HPDE6-E6E7 (cell line): ENCODE data around the gene NBPF3.
"Not testable (repeated sequence)": the region's sequence is repeated elsewhere in the genome, so short reads cannot be mapped to it uniquely, and the experiment has no call there.

ENCODE experiments used
- DNase-seq: peaks from one replicate; pipeline ENCODE4 v3.0.0; 2011; ENCODE audit warnings: missing footprints; ENCODE audit errors: extremely low spot score

NBPF3 gene

GRCh38 chr1:21518774-21519455 lies 79.0 kb downstream of the NBPF3 start:
- no peak for DNase-seq

DNA sequence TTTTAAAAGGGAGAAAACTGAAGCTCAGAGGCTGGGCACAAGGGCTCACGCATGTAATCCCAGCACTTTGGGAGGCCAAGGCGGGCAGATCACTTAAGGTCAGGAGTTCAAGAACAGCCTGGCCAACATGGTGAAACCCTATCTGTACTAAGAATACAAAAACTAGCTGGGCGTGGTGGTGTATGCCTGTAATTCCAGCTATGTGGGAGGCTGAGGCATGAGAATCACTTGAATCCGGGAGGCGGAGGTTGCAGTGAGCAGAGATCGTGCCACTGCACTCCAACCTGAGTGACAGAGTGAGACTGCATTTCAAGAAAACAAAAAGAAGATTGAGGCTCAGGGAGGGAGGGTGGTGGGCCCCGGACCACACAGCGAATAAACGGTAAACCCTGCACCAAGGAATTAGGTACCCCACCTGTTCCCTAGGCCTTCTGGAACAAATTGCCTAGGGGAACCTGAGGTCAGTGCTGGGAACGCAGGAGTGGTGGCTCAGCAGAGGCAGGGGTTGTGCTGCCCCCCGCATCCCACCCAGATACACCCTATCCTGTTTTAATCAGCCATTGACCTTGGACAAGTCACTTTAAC lies 79.6 kb downstream of the NBPF3 start:
- not testable (repeated sequence) for DNase-seq

DNA sequence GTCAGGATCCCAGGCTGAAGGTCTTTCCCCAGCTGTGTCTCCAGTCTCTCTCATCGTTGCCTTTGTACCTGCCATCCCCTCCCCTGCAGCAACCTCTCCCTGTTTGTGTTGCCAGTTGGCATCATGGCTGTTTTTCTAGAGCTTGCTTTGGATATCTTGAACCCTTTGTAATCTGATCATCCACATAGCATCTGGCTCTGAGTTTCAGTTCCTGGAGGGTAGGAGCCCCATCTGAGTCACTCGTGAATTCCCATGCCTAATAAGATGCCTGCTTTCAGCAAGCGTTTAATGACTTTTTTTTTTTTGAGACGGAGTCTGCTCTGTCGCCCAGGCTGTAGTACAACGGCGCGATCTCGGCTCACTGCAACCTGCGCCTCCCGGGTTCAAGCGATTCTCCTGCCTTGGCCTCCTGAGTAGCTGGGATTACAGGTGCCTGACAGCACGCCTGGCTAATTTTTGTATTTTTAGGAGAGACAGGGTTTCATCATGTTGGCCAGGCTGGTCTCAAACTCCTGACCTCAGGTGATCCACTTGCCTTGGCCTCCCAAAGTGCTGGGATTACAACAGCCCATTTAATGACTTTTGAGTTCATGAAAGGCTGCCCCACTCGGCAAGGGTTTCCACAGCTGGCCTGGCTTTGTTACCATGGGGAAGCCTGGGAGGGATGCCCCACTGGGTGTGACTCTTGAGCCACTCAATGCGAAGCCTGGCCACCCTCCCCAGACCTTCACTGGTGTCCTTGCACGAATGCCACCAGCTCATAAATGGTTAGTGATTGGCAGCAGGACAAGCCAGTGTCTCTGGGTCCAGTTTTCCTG lies 81.2 kb downstream of the NBPF3 start:
- DNase-seq = no peak

DNA sequence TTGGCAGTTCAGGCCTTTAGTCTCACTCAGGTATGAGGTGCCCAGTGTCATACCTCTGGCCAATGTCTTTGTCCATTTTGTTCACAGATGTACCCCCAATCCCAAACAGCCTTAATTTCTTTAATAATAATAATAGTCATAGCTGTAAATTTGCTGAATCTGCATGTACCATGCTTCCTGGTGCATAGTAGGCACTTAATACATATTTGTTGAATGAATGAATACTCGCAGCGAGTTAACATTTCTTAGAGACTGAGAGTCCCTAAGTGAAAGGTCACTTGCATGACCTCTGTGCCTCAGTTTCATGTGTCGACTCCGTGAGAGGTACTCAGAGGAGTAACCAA lies 81.8 kb downstream of the NBPF3 start:
- no peak for DNase-seq

DNA sequence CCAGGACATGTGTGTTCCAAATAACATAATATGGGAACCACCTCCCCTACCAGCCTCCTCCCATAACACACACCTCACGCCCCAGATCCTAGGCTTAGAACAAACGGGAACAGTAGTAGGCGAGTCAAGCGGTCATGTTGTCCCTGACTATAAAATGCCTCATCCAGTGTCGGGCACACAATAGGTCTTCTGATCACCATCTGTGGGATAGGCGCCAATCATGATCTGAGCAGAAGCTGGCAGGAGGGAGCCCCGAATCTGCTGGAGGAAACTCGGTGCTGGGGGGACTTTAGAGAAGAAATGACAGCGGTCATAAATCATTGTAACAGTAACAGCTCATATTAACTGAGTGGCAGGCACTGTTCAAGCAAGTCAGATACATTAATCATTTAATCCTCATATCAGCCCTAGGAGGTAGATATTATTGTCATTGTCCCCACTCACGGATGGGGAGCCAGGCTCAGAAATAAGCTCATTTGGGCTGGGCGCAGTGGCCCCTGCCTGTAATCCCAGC lies 82.6 kb downstream of the NBPF3 start:
- no peak for DNase-seq

- DNase-seq = no peak
Observed at GRCh38 chr1:21523297-21523813, 83.4 kb downstream of the NBPF3 start.

DNA sequence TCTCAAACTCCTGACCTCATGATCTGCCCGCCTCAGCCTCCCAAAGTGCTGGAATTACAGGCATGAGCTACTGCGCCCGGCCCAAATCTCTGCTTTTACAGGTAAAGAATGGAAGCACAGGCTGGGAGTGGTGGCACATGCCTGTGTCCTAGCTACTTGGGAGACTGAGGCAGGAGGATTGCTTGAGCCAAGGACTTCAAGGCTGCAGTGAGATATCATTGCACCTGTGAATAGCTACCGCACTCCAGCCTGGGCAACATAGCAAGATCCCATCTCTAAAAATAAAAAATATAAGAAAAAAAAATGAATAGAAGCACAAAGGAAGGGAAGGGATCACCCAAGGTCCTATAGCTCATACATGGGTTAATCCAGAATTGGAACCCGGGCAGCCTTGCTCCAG lies 84.3 kb downstream of the NBPF3 start:
- no peak for DNase-seq

GRCh38 chr1:21524686-21525339 lies 84.9 kb downstream of the NBPF3 start:
- DNase-seq = no peak

- DNase-seq = no peak
Observed at GRCh38 chr1:21525340-21525717, 85.4 kb downstream of the NBPF3 start.

DNA sequence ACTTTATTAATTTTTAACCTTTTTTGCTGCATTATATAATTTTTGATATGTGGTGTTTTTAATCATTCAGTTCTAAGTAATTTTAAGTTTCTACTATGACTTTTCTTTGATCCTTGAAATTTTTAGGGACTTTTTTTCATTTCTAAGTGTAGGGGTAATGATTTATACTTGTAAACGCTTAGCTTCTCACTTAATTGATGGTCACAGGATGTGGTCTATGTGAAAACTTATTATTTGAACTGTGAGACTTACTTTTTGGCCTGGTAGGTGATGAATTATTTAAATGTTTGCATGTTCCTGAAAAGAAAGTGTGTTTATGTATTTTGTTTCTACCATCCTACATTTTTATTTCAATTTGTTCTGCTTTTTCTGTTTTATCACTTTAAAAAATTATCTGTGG lies 86.5 kb downstream of the NBPF3 start:
- DNase-seq = no peak

DNA sequence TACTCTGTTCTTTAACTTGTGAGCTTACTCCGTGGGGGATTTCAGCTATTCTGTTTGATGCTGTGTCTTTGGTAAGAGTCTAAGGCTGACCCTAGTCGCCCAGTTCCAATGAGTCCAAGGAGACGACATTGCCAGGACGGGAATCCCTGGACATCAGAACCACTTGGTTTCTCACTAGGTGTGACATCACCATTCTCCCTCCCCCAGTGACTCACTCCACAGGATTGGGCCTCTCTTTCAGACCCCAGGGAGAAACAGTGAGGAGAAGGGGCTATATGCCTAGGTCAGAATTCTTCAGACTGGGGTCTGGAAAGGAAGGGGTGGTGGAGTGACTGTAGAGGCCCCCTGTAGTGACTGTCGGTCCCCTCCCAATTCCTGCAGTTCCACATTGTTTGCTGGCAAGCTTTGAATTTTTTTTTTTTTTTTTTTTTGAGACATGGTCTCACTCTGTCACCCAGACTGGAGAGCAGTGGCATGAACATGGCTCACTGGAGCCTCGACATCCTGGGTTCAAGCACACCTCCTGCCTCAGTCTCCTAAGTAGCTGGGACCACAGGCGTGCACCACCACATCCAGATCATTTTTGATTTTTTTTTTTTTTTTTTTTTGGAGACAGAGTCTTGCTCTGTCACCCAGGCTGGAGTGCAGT lies 90.6 kb downstream of the NBPF3 start:
- DNase-seq = no peak

DNA sequence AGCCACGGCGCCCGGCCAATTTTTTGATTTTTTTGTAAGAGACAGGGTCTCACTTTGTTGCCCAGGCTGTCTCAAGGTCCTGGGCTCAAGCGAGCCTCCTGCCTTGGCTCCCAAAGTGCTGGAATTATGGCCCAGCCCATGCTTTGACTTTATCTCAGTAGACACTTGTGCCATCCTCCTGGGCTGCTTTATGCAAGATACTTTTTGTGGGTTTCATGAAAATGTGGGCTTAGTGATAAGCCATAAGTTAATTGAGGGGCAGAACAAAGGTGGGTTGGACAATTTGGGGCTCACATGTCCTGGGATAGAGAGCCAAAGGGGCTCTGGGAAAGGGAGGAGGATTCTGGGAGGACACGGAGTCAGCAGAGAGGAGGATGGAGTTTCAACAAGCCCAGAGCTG lies 91.3 kb downstream of the NBPF3 start:
- DNase-seq = no peak

DNA sequence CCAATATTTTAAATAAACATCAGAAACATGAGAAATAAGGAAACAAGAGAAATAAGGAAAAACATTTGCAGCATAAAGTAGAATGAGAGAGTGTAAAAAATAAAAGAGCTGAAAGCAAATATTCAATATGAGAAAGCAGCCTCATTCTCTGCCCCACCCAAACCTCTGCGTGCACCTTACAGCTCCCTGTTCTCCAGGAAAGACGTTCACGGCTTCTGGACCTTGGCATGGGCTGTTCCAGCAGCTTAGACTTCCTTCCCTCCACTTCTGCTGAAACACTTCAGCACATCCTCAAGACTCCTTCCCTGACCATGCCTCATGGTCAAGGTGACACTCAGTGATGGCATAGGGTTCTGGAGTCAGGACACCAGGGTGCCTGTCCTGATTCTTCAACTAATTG lies 92.6 kb downstream of the NBPF3 start:
- no peak for DNase-seq

- DNase-seq = no peak
Observed at GRCh38 chr1:21532992-21533534, 93.1 kb downstream of the NBPF3 start.

- no peak for DNase-seq
Observed at GRCh38 chr1:21534146-21534545, 94.2 kb downstream of the NBPF3 start.
